Gastroesophageal sphincter (tissue), 2 donors: Measurements from ENCODE around the gene YES1.

Source experiments
- EP300 ChIP-seq: sonication (generic); formaldehyde crosslinking; IDR thresholded peaks from one replicate; pipeline ENCODE4 v1.6.1; 2017; ENCODE audit warnings: antibody characterized with exemption, mild to moderate bottlenecking
- POLR2A ChIP-seq, 2 donors: fragments of 450-650 bp; IDR thresholded peaks; one replicate each; pipeline ENCODE4 v1.6.1; 2017; ENCODE audit warnings: antibody characterized with exemption in 2 of 2, mild to moderate bottlenecking in 2 of 2, moderate library complexity in 1 of 2
- POLR2AphosphoS5 ChIP-seq: sonication (generic); formaldehyde crosslinking; IDR thresholded peaks from one replicate; pipeline ENCODE4 v1.6.1; 2017; ENCODE audit warnings: antibody characterized with exemption

DNA sequence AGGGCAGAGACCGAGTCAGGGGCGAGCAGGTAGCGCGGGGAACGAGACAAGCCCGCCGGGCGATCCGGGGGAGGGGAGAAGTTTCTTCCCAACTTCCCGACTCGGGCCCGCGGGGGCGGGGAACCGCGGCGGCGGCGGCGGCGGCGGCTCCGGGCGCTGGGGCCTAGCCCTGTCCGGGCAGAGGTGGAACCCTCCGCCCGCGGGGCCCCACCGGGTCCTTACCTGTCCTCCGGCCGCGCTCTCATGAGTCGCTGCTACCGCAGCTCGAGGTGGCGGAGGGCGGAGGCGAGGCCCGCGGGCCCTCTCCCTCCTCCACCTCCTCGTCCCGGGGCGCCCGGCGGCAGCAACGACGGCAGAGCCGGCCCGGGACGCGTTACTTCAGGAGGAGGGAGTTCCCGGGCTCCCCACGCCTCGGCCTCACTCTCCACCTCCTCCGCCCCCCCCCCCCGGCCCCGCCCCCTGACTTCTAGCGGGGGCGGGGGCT, at the start of gene YES1:
- no peak for TF ChIP-seq POLR2A (IDR thresholded peaks at IDR 0.05)
- TF ChIP-seq POLR2AphosphoS5: no peak
- TF ChIP-seq EP300: no peak
